Calu3 (cell line): ENCODE results near the gene EHMT1. TPM values are rescaled to one million over a fixed set of nuclear protein-coding genes. Genes with fewer than 3 reads are reported as not detected.
A peak's percentile ranks its signal among the peaks of the same experiment; 100 is the strongest.

Experiments
- BruUV-seq: library from RNA; stranded (reverse); fragments of 400-500 nt; replicated peaks from 2 replicates; lab custom pipeline; 2021; lab: Mats Ljungman, UMichigan
- CTCF ChIA-PET: fragments of 300-600 bp; sonication (Branson Sonifier 250); formaldehyde crosslinking; loops from one replicate; lab custom pipeline; 2022; ENCODE audit warnings: antibody characterized with exemption; lab: Charles Lee
- DNase-seq: peaks from one replicate; pipeline ENCODE4 v3.0.0; 2022
- H3K27ac Mint-ChIP-seq: one replicate; pipeline ENCODE4 v1.8.0; 2022; ENCODE audit warnings: mixed read lengths; ENCODE audit not compliant: unreplicated experiment
- H3K27me3 Mint-ChIP-seq: one replicate; pipeline ENCODE4 v1.8.0; 2022; ENCODE audit warnings: mixed read lengths; ENCODE audit not compliant: unreplicated experiment
- H3K36me3 Mint-ChIP-seq: one replicate; pipeline ENCODE4 v1.8.0; 2022; ENCODE audit warnings: mild to moderate bottlenecking, moderate library complexity, mixed read lengths; ENCODE audit not compliant: insufficient read depth, unreplicated experiment
- H3K4me1 Mint-ChIP-seq: one replicate; pipeline ENCODE4 v1.8.0; 2022; ENCODE audit warnings: mild to moderate bottlenecking, low read depth, mixed read lengths; ENCODE audit not compliant: unreplicated experiment
- H3K4me3 Mint-ChIP-seq: one replicate; pipeline ENCODE4 v1.8.0; 2022; ENCODE audit warnings: mild to moderate bottlenecking, low read depth, moderate library complexity, mixed read lengths; ENCODE audit not compliant: unreplicated experiment
- H3K9me3 Mint-ChIP-seq: one replicate; pipeline ENCODE4 v1.8.0; 2022; ENCODE audit warnings: low read depth, mixed read lengths; ENCODE audit not compliant: unreplicated experiment
- intact Hi-C: fragments of 100-400 bp; cut with micrococcal nuclease; formaldehyde crosslinking; loops from one replicate; pipeline ENCODE4 v1.10.0; 2022; ENCODE audit not compliant: unreplicated experiment
- total RNA-seq: library from RNA; stranded (reverse); gene quantifications from 2 replicates; pipeline ENCODE4 v1.2.3, GENCODE V29; 2022
- TF ChIP-seq, protein P1 (sequence below): fragments of 200-600 bp; IDR thresholded peaks from one replicate; pipeline ENCODE4 v1.8.0; 2022; ENCODE audit warnings: antibody characterized with exemption; ENCODE audit not compliant: unreplicated experiment

The EHMT1 gene
- total RNA-seq, 1 experiment from 2014 or later, result 56.0 TPM

DNA sequence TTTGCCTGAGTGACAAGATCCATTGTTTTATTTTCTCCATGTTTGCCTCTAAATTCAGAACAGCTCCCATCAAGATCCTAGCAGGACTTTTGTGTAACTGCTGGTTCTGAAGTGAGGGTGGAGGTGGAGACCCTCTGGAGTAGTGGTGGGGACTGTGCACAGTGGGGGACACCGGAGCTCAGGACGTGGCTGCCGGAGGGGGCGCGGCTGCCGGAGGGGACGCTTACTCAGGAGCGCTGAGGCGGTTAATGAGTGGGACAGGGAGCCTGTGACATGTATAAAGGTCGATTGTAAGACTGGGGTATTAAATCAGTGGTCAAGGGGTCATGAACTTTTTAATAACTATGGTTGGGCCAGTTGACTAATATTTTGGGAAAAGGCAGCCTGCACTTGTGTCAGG, 131.8 kb downstream of the EHMT1 start:
- H3K27me3 Mint-ChIP-seq, result no peaks in the 10 kb centered on the region
- peaks cover 30% of the 10 kb centered on the region for H3K36me3 Mint-ChIP-seq
- H3K27ac Mint-ChIP-seq, result peak overlapping the region; percentile 33
- CTCF ChIA-PET, result interaction anchor here (0.5 kb wide), 1 partner anchor 120 kb away, joined by 3 read pairs; no protein-coding TSS in a partner anchor
- TF ChIP-seq, protein P1, sequence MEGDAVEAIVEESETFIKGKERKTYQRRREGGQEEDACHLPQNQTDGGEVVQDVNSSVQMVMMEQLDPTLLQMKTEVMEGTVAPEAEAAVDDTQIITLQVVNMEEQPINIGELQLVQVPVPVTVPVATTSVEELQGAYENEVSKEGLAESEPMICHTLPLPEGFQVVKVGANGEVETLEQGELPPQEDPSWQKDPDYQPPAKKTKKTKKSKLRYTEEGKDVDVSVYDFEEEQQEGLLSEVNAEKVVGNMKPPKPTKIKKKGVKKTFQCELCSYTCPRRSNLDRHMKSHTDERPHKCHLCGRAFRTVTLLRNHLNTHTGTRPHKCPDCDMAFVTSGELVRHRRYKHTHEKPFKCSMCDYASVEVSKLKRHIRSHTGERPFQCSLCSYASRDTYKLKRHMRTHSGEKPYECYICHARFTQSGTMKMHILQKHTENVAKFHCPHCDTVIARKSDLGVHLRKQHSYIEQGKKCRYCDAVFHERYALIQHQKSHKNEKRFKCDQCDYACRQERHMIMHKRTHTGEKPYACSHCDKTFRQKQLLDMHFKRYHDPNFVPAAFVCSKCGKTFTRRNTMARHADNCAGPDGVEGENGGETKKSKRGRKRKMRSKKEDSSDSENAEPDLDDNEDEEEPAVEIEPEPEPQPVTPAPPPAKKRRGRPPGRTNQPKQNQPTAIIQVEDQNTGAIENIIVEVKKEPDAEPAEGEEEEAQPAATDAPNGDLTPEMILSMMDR, result no peak
- no peaks in the 10 kb centered on the region for H3K9me3 Mint-ChIP-seq
- no peaks in the 10 kb centered on the region for H3K4me1 Mint-ChIP-seq
- no peak overlapping the region for H3K4me3 Mint-ChIP-seq
- BruUV-seq, result no TSS peak
- intact Hi-C loops, result no loop called here
- DNase-seq, result no peak

DNA sequence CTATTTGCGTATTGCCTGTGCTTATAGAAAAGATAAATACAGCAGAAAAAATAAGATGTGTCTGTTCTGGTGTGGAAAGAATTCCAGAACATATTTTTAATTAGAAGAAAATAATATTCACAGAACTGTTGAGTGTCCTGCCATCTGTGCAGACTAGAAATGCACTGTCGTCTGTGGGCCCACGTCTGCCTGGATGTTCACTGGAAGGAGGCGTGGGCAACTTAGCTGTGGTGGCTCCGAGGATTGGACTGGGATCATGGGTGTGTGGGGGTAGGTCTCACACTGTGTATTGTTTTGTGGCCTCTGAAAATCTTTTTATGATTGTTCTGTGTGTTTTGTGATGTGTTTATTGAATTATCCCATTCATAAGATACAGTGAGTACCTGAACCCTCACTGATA, 132.8 kb downstream of the EHMT1 start:
- TF ChIP-seq, protein P1, result no peak
- Mint-ChIP-seq H3K27ac (no peak overlapping the region), H3K27me3 (no peaks in the 10 kb centered on the region), H3K36me3 (peaks cover 35% of the 10 kb centered on the region), H3K4me3 (no peak overlapping the region), H3K9me3 (no peaks in the 10 kb centered on the region), H3K4me1 (no peaks in the 10 kb centered on the region)
- CTCF ChIA-PET, result no interaction called here
- intact Hi-C loops, result no loop called here
- BruUV-seq, result no TSS peak
- DNase-seq, result no peak

DNA sequence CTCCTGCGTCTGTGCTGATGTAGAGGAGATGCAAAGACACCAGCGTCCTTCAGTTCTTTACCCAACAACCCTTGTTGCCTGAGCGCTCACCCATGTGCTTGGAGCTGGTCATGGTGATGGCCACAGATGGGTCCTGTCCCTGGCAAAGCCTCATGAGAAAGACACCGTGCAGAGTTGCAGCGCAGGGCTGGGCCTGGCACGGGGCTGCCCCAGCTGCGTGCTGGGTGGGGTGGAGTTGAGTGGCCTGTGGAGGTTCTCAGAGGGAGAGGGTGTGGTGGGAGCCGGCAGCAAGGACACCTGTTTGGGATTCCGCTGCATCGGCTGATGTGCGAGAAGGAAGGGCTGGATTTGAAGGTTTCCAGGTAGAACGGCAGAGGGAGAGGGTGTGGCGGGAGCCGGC, 133.6 kb downstream of the EHMT1 start:
- Mint-ChIP-seq H3K36me3 (peaks cover 31% of the 10 kb centered on the region), H3K27ac (no peak overlapping the region), H3K27me3 (no peaks in the 10 kb centered on the region), H3K4me1 (no peaks in the 10 kb centered on the region), H3K4me3 (no peak overlapping the region), H3K9me3 (no peaks in the 10 kb centered on the region)
- intact Hi-C loops, result no loop called here
- CTCF ChIA-PET, result no interaction called here
- BruUV-seq, result no TSS peak
- no peak for DNase-seq
- TF ChIP-seq, protein P1, result no peak

DNA sequence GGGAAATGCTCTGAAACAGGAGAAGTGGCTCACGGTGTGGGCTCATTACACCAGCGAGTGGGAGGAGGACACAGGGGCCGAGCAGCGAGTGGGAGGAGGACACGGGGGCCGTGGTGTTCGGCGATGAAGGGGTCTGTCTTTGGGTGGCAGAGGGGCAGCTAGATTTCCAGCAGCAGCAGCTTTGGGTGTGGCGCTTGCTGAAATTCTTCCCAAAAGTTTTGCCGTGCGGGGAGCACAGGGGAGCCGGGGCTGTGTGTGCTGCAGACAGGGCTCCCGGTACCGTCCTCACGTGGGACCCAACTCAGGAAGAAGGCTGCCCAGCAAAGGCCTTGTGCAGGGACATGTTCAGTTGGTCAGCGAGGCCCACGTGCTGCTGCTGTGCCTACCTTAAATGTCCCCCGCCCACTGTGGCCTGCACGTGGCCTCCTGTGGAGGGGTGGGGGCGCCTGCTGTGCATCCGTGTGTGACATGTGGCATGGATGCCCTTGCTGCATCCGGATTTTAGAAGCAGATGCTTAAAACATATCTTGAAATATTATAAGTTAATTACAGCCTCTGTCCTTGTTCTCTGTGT, 134.5 kb downstream of the EHMT1 start:
- Mint-ChIP-seq H3K4me3 (no peak overlapping the region), H3K9me3 (no peaks in the 10 kb centered on the region), H3K27ac (no peak overlapping the region), H3K27me3 (no peaks in the 10 kb centered on the region), H3K4me1 (no peaks in the 10 kb centered on the region), H3K36me3 (peaks cover 31% of the 10 kb centered on the region)
- DNase-seq, result no peak
- CTCF ChIA-PET, result no interaction called here
- BruUV-seq, result no TSS peak
- TF ChIP-seq, protein P1, result no peak
- intact Hi-C loops, result no loop called here
